Esophagus mucosa (tissue), 1 donor: Measurements from ENCODE around the gene BMP7. TPM values are rescaled to one million over a fixed set of nuclear protein-coding genes. Genes with fewer than 3 reads are reported as not detected.
A peak's percentile ranks its signal among the peaks of the same experiment; 100 is the strongest.
"Not testable (repeated sequence)": the region's sequence is repeated elsewhere in the genome, so short reads cannot be mapped to it uniquely, and the experiment has no call there.

Experiments used
- ATAC-seq: fragments of 200-7000 bp; cut with Tn5 transposase; one replicate; pipeline ENCODE4 v1.9.1; 2020
- total RNA-seq: library from RNA; stranded (reverse); gene quantifications from one replicate; pipeline ENCODE4 v1.2.4, GENCODE V29; 2023
- donor health status: DM: yes; HTN: yes; CAD: no.

BMP7 gene
- total RNA-seq, 1 donor from 2014 or later = 34.2 TPM

DNA sequence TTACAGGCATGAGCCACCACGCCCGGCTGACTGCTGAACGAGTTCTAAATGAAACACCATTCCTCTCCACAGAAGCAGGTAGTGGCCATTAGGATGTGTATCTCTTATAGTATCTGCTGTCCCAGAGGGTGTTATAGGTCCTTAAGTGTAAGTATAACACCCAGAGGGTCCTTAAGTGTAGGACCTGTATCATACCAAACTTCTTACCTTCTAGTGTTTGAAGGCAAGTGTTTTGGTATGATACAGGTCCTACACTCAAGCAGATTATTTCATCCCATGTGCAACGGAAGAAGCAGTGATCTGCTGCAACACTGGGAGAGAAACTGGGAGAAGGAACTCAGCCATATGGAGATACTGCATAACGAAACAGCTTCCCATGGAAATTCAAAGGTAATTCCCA, 17.4 kb downstream of the BMP7 start:
- no peak for ATAC-seq

DNA sequence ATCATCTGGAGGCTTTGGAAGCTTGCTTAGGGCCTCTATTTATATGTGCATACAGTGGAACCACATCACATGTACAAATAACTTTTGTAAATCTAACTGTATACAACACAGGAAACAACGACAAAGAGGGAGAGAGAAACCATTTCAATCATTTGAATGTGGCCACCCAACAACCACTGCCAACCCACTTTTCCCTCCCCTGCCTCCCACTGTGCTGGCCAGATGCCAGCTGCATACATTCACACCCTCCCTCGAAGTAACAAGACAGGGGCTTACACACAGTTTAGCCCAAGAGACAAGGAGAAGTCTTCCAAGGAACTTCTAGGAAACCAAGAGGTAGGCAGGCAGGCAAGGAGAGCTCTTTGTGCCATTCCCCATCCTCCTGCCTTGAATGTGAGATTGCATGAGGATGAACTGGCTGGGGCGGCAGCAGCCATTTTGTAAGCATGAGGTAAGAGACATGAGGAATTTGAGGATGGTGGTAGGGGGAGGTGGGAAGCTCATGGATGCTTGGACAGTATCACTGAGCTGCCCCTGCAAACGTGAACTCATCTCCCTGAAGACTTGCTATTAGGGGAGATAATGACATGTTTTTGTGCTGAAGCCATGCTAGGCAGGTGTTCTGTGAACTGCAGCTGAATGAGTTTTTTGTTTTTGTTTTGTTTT, 18.2 kb downstream of the BMP7 start:
- ATAC-seq = no peak

DNA sequence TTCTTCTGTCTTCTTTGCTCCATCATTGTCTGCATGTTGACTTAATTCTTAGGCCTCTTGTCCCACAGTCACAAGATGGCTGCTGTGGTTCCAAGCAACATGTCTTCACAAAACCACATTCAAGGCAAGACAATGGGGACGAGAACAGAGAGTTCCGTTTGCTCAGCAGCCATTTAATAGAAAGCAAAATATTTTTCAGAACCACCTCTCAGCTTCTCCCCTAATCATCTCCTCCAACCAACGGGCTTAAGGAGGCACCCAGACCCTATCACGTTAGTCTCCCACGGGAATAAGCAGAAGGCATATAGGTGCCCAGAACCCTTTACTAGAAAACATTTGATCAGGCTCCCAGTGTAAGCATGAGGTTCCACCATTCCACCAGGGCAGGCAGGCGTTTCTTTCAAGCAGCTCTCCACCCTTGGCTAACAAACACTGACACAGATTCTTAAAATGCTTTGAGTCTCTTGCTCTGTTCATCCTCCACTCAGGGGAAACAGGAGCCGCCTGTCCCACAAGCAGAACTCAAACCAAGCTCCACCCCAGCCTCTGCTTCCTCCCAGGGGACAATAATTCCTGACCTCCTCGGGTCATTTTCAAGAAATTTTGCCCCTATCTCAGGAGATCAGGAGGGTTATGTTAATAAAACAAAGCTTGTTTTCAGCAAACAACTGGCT, 19.0 kb downstream of the BMP7 start:
- ATAC-seq = no peak

- no peak for ATAC-seq
Observed at GRCh38 chr20:57245997-57246396, 20.4 kb downstream of the BMP7 start.

- ATAC-seq = peak; percentile 15
Observed at GRCh38 chr20:57244627-57245214, 21.7 kb downstream of the BMP7 start.

GRCh38 chr20:57244221-57244585, 22.2 kb downstream of the BMP7 start:
- peak; percentile 17 for ATAC-seq

GRCh38 chr20:57243480-57244220, 22.8 kb downstream of the BMP7 start:
- ATAC-seq = peak; percentile 93

DNA sequence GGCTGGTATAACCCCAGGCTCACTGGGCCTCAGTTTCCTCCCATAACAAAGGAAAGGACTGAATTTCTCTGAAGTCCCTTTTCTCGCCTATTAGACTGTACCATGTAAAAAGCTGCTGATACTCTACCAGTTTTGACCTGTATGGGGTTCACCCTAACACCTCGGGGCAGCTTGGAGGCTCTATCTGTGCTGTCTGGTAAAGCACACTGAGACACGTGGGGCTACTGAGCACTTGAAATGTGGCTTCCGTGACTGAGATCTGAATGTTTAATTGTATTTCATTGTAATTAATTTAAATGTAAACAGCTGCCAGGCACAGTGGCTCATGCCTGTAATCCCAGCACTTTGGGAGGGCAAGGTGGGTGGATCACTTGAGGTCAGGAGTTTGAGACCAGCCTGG, 24.0 kb downstream of the BMP7 start:
- peak; percentile 35 for ATAC-seq

DNA sequence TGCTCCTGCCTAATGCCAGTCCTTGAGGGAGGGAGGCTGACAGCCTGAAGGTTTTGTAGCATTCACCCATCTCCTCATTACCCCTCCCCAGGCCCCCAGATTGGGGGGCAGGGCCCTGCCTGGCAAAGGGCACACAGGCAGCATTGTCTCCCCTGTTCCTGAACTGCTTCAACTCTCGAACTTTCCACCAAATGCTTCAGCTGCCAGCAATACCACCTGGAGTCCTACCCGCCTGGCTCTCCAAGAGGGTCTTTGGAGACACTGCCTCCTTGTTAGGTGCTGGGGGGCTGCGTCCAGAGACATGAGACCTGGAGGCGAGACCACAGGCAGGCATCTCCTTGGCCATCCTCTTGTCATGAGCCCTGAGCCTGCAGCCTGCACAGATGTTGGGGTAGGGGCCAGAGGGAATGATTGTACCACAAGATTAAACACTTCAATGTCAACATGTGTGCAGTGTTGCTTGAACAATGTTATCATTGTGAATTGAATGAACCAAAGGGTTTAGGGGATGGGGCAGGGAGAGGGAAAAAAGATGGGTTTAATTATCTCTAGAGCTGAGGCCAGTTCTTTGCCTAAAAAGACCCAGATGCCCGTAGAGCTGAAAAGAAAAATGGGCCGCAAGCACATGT, 25.0 kb downstream of the BMP7 start:
- no peak for ATAC-seq

DNA sequence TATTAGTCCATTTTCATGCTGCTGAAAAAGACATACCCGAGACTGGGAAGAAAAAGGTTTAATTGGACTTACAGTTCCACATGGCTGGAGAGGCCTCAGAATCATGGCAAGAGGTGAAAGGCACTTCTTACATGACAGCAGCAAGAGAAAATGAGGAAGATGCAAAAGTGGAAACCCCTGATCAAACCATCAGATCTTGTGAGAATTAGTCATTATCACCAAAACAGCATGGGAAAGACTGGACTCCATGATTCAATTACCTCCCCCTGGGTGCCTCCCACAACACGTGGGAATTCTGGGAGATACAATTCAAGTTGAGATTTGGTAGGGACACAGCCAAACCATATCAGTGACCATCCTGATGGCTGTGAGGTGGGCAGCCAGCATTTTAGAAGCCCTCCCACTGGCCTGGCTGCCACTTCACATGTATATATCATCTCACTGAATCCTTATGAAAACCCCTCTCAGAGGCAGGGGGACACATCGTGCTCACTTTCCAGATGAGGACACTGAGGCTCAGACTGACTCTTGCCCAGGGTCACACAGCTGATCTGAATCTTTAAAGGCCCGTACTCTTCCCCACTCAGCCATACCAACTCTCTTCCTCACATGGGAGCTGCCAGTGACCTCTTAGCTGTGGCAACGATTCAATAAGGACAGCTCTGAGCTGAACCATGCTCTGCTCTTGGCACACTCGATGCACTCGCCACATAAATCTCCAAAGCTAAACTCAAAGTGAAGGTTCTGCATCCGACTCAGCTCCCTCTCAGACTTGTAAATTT, 25.7 kb downstream of the BMP7 start:
- no peak for ATAC-seq

- ATAC-seq = not testable (repeated sequence)
Observed at GRCh38 chr20:57239725-57240124, 26.7 kb downstream of the BMP7 start.

DNA sequence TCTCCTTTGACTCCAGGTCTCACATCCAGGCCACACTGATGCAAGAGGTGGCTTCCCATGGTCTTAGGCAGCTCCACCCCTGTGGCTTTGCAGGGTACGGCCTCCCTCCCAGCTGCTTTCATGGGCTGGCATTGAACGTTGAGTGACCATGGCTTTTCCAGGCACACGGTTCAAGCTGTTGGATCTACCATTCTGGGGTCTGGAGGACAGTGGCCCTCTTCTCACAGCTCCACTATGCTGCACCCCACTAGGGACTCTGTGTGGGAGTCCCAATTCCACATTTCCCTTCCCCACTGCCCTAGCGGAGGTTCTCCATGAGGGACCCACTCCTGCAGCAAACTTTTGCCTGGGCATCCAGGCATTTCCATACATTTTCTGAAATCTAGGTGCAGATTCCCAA, 27.1 kb downstream of the BMP7 start:
- ATAC-seq = not testable (repeated sequence)

- no peak for ATAC-seq
Observed at GRCh38 chr20:57238089-57238488, 28.4 kb downstream of the BMP7 start.

- ATAC-seq = no peak
Observed at GRCh38 chr20:57237585-57237953, 28.9 kb downstream of the BMP7 start.

- ATAC-seq = no peak
Observed at GRCh38 chr20:57236813-57237584, 29.4 kb downstream of the BMP7 start.

DNA sequence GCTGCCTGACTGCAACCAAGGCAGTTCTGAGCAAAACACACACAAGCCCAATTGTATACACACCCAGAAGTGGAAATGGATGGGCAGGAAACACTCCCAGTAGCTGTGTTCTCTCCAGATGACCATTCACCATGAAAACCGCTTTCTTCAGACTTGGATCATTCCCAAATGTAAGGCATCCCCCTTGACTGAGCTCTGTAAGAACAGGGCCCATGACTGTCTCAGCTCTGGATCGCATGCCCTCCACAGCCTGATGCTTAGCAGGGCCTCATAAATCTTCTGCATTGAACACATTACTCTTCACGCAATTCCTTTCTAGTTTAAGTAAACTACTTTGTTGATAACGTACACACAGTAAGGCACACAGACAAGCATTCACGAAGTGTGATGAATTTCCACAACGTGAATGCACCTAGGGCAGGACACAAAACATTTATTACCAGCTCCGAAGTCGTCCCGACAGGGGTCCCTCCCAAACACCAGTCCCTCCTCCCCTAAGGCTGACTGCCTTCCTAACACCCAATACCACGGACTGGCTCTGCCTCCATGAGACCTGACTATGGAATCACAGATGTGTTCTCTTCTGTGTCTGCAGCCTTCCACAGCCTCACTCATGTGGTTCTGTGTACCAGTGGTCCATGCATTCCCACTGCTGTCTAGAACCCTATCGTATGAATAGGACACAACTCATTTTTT, 31.7 kb downstream of the BMP7 start:
- ATAC-seq = no peak

GRCh38 chr20:57231951-57232428, 34.5 kb downstream of the BMP7 start:
- ATAC-seq = no peak

GRCh38 chr20:57231161-57231560, 35.3 kb downstream of the BMP7 start:
- ATAC-seq = no peak

- ATAC-seq = no peak
Observed at GRCh38 chr20:57230247-57230646, 36.2 kb downstream of the BMP7 start.

DNA sequence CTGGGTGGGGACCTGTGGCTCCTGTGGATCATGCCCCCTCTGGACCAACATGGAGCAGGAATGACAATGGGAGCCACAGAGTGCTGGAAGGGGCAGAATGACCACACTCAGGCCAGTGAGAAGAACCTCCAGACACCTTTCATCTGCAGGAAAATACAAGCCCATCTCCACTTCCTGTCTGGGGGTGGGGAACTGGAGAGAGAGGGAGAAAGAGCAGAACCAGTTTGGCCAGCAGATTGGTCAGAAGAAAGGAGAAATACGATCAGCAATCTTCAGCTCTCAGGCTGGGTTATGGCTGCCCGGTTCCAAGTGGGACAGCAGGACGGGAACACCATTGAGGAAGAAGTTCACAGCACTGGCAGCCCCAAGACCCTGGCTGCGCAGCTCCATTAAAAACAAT, 37.0 kb downstream of the BMP7 start:
- no peak for ATAC-seq

GRCh38 chr20:57225830-57226229, 40.6 kb downstream of the BMP7 start:
- no peak for ATAC-seq
